K562 (cell line): ENCODE measurements around the gene EMILIN1. TPM values are rescaled to one million over a fixed set of nuclear protein-coding genes. Genes with fewer than 3 reads are reported as not detected.

Experiments used
- ELF4 ChIP-seq: fragments of 450-650 bp; formaldehyde crosslinking; IDR thresholded peaks from 2 replicates; pipeline ENCODE4 v1.4.0; 2022; ENCODE audit warnings: missing genetic modification characterization
- ETV5 ChIP-seq: sonication (generic); formaldehyde crosslinking; IDR thresholded peaks from 2 replicates; pipeline ENCODE4 v1.4.0; 2020; ENCODE audit warnings: low read depth, mild to moderate bottlenecking, missing genetic modification reagents
- KLF1 ChIP-seq: fragments of 450-650 bp; IDR thresholded peaks from 2 replicates; pipeline ENCODE4 v1.6.1; 2016; ENCODE audit warnings: missing genetic modification characterization, missing compliant biosample characterization
- POLR2A ChIP-seq: fragments of 450-650 bp; conservative IDR thresholded peaks from 2 replicates; pipeline ENCODE4 v1.6.1; 2016
- PURB ChIP-seq: sonication (generic); formaldehyde crosslinking; IDR thresholded peaks from 2 replicates; pipeline ENCODE4 v1.9.0; 2021; ENCODE audit warnings: low read depth, mild to moderate bottlenecking, missing genetic modification reagents
- RBFOX2 ChIP-seq: fragments of 200-400 bp; formaldehyde crosslinking; IDR thresholded peaks from 2 replicates; pipeline ENCODE4 v1.6.1; 2017; ENCODE audit warnings: low read depth, mild to moderate bottlenecking, low read length, moderate library complexity
- SIN3B ChIP-seq: fragments of 450-650 bp; IDR thresholded peaks from 2 replicates; pipeline ENCODE4 v1.6.1; 2017; ENCODE audit warnings: low read depth, mild to moderate bottlenecking, moderate library complexity
- ZFX ChIP-seq: sonication (generic); formaldehyde crosslinking; IDR thresholded peaks from 2 replicates; pipeline ENCODE4 v1.8.0; 2022; ENCODE audit warnings: mild to moderate bottlenecking, missing genetic modification reagents, moderate library complexity
- ZNF57 ChIP-seq: fragments of 450-650 bp; formaldehyde crosslinking; IDR thresholded peaks from 2 replicates; pipeline ENCODE4 v1.4.0; 2020; ENCODE audit warnings: mild to moderate bottlenecking, moderate library complexity
- polyA plus RNA-seq, 8 experiments: library from polyadenylated mRNA; depleted of rRNA in 4 of 8; stranded (reverse) in 5 of 8; unstranded in 3 of 8; fragments of >200 nt; fragmentation: Nextera tagmentation in 2 of 8; fragmentation: Illumina TruSeq in 1 of 8; extraction: Ambion mirVana in 2 of 8; extraction: Trizol in 1 of 8; gene quantifications; 2 replicates each; pipeline versions ENCODE4 v1.2.1 to v1.2.3, GENCODE V29; 2011 to 2014; ENCODE audit warnings: inconsistent platforms in 1 of 8, missing spikeins in 1 of 8
- total RNA-seq, 7 experiments: library from RNA; depleted of rRNA in 6 of 7; stranded (reverse); fragments of >200 nt in 6 of 7; fragmentation: Illumina TruSeq in 2 of 7; extraction: Trizol in 2 of 7; gene quantifications; 2 replicates each; pipeline versions ENCODE4 v1.2.1 to v1.2.3, GENCODE V29; 2011 to 2021; ENCODE audit warnings: low replicate concordance in 1 of 7
- TF ChIP-seq, protein P1 (sequence below), 2 experiments: fragments of 450-650 bp in 1 of 2; sonication (generic) in 1 of 2; formaldehyde crosslinking; conservative IDR thresholded peaks; 2 replicates each; pipeline versions ENCODE4 v1.4.0 to v1.8.1; 2020 to 2022; ENCODE audit warnings: mild to moderate bottlenecking in 1 of 2, missing genetic modification reagents in 1 of 2
- TF ChIP-seq, protein P2 (sequence below): fragments of 250-450 bp; sonication (Bioruptor Pico); IDR thresholded peaks from 2 replicates; pipeline ENCODE4 v1.5.0; 2021; ENCODE audit warnings: mild to moderate bottlenecking, borderline replicate concordance
- TF ChIP-seq, protein P3 (sequence below): fragments of 250-450 bp; sonication (Bioruptor Pico); IDR thresholded peaks from 2 replicates; pipeline ENCODE4 v1.8.0; 2022; ENCODE audit warnings: moderate library complexity, mild to moderate bottlenecking, inconsistent platforms
- TF ChIP-seq, protein P4 (sequence below): fragments of 250-450 bp; sonication (Bioruptor Pico); IDR thresholded peaks from 2 replicates; pipeline ENCODE4 v1.4.0; 2020; ENCODE audit warnings: mild to moderate bottlenecking, moderate library complexity
- TF ChIP-seq, protein P5 (sequence below): fragments of 200-800 bp; sonication (Bioruptor generic); IDR thresholded peaks from 2 replicates; pipeline ENCODE4 v1.6.1; 2016; ENCODE audit warnings: missing genetic modification characterization, missing compliant biosample characterization

EMILIN1 gene
- total and polyA plus RNA-seq, 9 of the 15 experiments (the other 6 are each of a cell fraction or from before 2014, with no cell fraction given): 0.04 to 2.7 (median 0.54) TPM; not detected in 2

DNA sequence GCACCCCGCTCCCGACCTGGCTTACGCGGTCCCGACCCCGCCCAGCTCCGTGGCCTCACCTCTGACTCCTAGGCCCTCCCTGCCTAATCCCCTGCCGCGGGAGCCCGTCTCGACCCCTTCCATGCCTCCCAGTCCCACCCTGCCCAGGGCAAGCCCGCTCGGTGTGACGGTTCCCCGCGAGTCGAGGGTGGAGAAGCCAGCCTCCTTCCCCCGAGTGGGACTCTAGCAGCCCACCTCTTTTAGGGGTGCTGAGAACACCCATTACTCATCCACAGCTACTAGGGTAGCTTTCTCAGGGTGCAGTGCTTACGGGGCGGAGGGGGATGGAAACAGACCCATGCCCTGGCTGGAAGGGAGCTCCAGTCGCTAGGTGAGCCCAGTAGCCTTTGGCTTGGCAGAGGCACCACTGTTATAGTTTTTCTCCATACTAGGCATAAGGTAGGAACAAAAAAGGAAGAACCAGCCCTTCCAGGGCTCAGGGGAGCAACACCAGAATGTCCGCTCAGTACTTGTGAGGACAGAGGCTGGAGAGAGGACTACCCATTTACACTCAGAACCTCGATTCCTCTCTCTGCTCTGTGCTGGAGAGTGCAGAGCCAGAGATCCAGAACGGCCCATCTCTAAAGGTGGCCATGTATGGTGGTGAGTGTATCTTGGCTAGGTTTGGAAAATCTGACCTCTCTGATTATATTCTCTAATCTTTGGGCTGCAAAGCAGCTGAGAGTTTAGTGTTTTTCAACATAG, 26.3 kb upstream of the EMILIN1 start (continued):
- TF ChIP-seq RBFOX2 (no peak), ZFX (CRISPR knock-in tag) (no peak), ZNF57 (CRISPR knock-in tag) (0 out of 2 replicates have a peak, but pooled peaks have one; percentile 45), ELF4 (CRISPR knock-in tag) (no peak), SIN3B (peak; percentile 15; the same call in 1 of the 2 replicates), KLF1 (tag) (no peak), PURB (no peak), ETV5 (CRISPR knock-in tag) (no peak), POLR2A (no peak)
- TF ChIP-seq, protein P1, sequence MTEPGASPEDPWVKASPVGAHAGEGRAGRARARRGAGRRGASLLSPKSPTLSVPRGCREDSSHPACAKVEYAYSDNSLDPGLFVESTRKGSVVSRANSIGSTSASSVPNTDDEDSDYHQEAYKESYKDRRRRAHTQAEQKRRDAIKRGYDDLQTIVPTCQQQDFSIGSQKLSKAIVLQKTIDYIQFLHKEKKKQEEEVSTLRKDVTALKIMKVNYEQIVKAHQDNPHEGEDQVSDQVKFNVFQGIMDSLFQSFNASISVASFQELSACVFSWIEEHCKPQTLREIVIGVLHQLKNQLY (CRISPR knock-in tag; conservative IDR thresholded peaks at IDR 0.05): 0 out of 4 replicates have a peak, but pooled peaks of 1 of the 2 experiments have one; percentile 37
- TF ChIP-seq, protein P2, sequence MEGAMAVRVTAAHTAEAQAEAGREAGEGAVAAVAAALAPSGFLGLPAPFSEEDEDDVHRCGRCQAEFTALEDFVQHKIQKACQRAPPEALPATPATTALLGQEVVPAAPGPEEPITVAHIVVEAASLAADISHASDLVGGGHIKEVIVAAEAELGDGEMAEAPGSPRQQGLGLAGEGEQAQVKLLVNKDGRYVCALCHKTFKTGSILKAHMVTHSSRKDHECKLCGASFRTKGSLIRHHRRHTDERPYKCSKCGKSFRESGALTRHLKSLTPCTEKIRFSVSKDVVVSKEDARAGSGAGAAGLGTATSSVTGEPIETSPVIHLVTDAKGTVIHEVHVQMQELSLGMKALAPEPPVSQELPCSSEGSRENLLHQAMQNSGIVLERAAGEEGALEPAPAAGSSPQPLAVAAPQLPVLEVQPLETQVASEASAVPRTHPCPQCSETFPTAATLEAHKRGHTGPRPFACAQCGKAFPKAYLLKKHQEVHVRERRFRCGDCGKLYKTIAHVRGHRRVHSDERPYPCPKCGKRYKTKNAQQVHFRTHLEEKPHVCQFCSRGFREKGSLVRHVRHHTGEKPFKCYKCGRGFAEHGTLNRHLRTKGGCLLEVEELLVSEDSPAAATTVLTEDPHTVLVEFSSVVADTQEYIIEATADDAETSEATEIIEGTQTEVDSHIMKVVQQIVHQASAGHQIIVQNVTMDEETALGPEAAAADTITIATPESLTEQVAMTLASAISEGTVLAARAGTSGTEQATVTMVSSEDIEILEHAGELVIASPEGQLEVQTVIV (CRISPR knock-in tag): no peak
- TF ChIP-seq, protein P3, sequence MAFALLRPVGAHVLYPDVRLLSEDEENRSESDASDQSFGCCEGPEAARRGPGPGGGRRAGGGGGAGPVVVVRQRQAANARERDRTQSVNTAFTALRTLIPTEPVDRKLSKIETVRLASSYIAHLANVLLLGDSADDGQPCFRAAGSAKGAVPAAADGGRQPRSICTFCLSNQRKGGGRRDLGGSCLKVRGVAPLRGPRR (CRISPR knock-in tag): no peak
- TF ChIP-seq, protein P4, sequence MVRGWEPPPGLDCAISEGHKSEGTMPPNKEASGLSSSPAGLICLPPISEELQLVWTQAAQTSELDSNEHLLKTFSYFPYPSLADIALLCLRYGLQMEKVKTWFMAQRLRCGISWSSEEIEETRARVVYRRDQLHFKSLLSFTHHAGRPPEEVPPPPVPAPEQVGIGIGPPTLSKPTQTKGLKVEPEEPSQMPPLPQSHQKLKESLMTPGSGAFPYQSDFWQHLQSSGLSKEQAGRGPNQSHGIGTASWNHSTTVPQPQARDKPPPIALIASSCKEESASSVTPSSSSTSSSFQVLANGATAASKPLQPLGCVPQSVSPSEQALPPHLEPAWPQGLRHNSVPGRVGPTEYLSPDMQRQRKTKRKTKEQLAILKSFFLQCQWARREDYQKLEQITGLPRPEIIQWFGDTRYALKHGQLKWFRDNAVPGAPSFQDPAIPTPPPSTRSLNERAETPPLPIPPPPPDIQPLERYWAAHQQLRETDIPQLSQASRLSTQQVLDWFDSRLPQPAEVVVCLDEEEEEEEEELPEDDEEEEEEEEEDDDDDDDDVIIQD (CRISPR knock-in tag): 0 out of 2 replicates have a peak, but pooled peaks have one; percentile 53
- TF ChIP-seq, protein P5, sequence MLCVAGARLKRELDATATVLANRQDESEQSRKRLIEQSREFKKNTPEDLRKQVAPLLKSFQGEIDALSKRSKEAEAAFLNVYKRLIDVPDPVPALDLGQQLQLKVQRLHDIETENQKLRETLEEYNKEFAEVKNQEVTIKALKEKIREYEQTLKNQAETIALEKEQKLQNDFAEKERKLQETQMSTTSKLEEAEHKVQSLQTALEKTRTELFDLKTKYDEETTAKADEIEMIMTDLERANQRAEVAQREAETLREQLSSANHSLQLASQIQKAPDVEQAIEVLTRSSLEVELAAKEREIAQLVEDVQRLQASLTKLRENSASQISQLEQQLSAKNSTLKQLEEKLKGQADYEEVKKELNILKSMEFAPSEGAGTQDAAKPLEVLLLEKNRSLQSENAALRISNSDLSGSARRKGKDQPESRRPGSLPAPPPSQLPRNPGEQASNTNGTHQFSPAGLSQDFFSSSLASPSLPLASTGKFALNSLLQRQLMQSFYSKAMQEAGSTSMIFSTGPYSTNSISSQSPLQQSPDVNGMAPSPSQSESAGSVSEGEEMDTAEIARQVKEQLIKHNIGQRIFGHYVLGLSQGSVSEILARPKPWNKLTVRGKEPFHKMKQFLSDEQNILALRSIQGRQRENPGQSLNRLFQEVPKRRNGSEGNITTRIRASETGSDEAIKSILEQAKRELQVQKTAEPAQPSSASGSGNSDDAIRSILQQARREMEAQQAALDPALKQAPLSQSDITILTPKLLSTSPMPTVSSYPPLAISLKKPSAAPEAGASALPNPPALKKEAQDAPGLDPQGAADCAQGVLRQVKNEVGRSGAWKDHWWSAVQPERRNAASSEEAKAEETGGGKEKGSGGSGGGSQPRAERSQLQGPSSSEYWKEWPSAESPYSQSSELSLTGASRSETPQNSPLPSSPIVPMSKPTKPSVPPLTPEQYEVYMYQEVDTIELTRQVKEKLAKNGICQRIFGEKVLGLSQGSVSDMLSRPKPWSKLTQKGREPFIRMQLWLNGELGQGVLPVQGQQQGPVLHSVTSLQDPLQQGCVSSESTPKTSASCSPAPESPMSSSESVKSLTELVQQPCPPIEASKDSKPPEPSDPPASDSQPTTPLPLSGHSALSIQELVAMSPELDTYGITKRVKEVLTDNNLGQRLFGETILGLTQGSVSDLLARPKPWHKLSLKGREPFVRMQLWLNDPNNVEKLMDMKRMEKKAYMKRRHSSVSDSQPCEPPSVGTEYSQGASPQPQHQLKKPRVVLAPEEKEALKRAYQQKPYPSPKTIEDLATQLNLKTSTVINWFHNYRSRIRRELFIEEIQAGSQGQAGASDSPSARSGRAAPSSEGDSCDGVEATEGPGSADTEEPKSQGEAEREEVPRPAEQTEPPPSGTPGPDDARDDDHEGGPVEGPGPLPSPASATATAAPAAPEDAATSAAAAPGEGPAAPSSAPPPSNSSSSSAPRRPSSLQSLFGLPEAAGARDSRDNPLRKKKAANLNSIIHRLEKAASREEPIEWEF: no peak
